Measurements from ENCODE around the gene IYD. TPM values are rescaled to one million over a fixed set of nuclear protein-coding genes. Genes with fewer than 3 reads are reported as not detected.

IYD gene
- polyA plus RNA-seq, 2 of the 4 experiments (the other 2 are of a cell fraction): 0.08 TPM; not detected in 1

- no peaks in the 10 kb centered on the region for H3K4me1 ChIP-seq
- CTCF ChIA-PET: no interaction called here
- ATAC-seq: no peak
Measured at GRCh38 chr6:150427843-150428242, 59.0 kb downstream of the IYD start.

GRCh38 chr6:150430815-150431214, 62.0 kb downstream of the IYD start:
- WGBS (ENCODE audit: missing lambda C conversion rate): 65% methylated on average over 8 of the region's 8 CpGs
- CTCF ChIA-PET: interaction anchor here (1.2 to 1.8 kb wide), 2 partner anchors 13 to 36 kb away, joined by 4 to 9 read pairs; no protein-coding TSS in a partner anchor
- POLR2A ChIA-PET: no interaction called here
- Histone ChIP-seq H3K9me3 (no peaks in the 10 kb centered on the region), H3K4me3 (no peak overlapping the region), H3K4me1 (no peaks in the 10 kb centered on the region), H3K27ac (no peak overlapping the region), H3K4me2 (no peak overlapping the region)
- FAIRE-seq (no peak), DNase-seq (ENCODE audit: low read depth in 1 of 2, low spot score in 1 of 2) (no peak), ATAC-seq (no peak)
- no peak for TF ChIP-seq REST (IDR thresholded peaks at IDR 0.05)
- no peak for TF ChIP-seq POLR2AphosphoS2 (conservative IDR thresholded peaks at IDR 0.05; ENCODE audit: low read length)
- no peak for TF ChIP-seq GATA3 (IDR thresholded peaks at IDR 0.05; ENCODE audit: borderline replicate concordance)
- TF ChIP-seq CHD2 (IDR thresholded peaks at IDR 0.05; ENCODE audit: low read length, partially characterized antibody): no peak
- TF ChIP-seq EP300 (IDR thresholded peaks at IDR 0.05): no peak
- no peak for TF ChIP-seq CTCF (IDR thresholded peaks at IDR 0.05)
- TF ChIP-seq EHMT2 (IDR thresholded peaks at IDR 0.05; ENCODE audit: low read depth): no peak
- TF ChIP-seq KDM5A (IDR thresholded peaks at IDR 0.05): no peak
- TF ChIP-seq NFE2L2 (conservative IDR thresholded peaks at IDR 0.05; ENCODE audit: low read length): no peak
- TF ChIP-seq RFX5 (IDR thresholded peaks at IDR 0.05): no peak
- TF ChIP-seq CBX2 (IDR thresholded peaks at IDR 0.05; ENCODE audit: borderline replicate concordance, low read depth): no peak

More at GRCh38 chr6:150427843-150428242, 59.0 kb downstream of the IYD start:
- no peaks in the 10 kb centered on the region for H3K9me3 ChIP-seq
- TF ChIP-seq SREBF2 (IDR thresholded peaks at IDR 0.05) (no peak), ZNF302 (CRISPR knock-in tag; IDR thresholded peaks at IDR 0.05) (no peak)
- POLR2A ChIA-PET: no interaction called here
- no peak overlapping the region for H3K27ac ChIP-seq
- 81% methylated on average over 2 of the region's 2 CpGs for WGBS (ENCODE audit: missing lambda C conversion rate)
- no peak overlapping the region for H3K4me2 ChIP-seq
- DNase-seq (ENCODE audit: low read depth in 1 of 2, low spot score in 1 of 2) (no peak), FAIRE-seq (no peak)
- H3K4me3 ChIP-seq: no peak overlapping the region

- CTCF ChIA-PET: no interaction called here
- ATAC-seq (no peak), DNase-seq (ENCODE audit: low read depth in 1 of 2, low spot score in 1 of 2) (no peak), FAIRE-seq (no peak)
- TF ChIP-seq CEBPB (IDR thresholded peaks at IDR 0.05): no peak
- no peak for TF ChIP-seq BHLHE40 (IDR thresholded peaks at IDR 0.05; ENCODE audit: low read depth, low read length)
- no peak for TF ChIP-seq ZSCAN20 (CRISPR knock-in tag; IDR thresholded peaks at IDR 0.05)
- no peaks in the 10 kb centered on the region; the same call in 2 of the 3 replicates for H3K9me3 ChIP-seq
- no peak overlapping the region for H3K4me2 ChIP-seq
- no peak overlapping the region for H3K27ac ChIP-seq
- no peak overlapping the region for H3K4me3 ChIP-seq
- POLR2A ChIA-PET: no interaction called here
- no peaks in the 10 kb centered on the region for H3K4me1 ChIP-seq
- WGBS (ENCODE audit: missing lambda C conversion rate): 61% methylated on average over 3 of the region's 3 CpGs
Measured at GRCh38 chr6:150435360-150435759, 66.5 kb downstream of the IYD start.

- no peak overlapping the region for H3K4me2 ChIP-seq
- FAIRE-seq (no peak), DNase-seq (ENCODE audit: low read depth in 1 of 2, low spot score in 1 of 2) (no peak), ATAC-seq (no peak)
- CTCF ChIA-PET: no interaction called here
- no peaks in the 10 kb centered on the region; the same call in 2 of the 3 replicates for H3K9me3 ChIP-seq
- no peaks in the 10 kb centered on the region for H3K4me1 ChIP-seq
- 61% methylated on average over 10 of the region's 10 CpGs for WGBS (ENCODE audit: missing lambda C conversion rate)
- no peak overlapping the region for H3K27ac ChIP-seq
- POLR2A ChIA-PET: no interaction called here
- no peak overlapping the region for H3K4me3 ChIP-seq
- TF ChIP-seq ZFP36 (IDR thresholded peaks at IDR 0.05; ENCODE audit: borderline replicate concordance, partially characterized antibody) (no peak), RNF2 (IDR thresholded peaks at IDR 0.05; ENCODE audit: borderline replicate concordance, low read depth) (no peak), FOSL2 (IDR thresholded peaks at IDR 0.05) (no peak), FOSL2 (CRISPR knock-in tag; IDR thresholded peaks at IDR 0.05) (no peak), CHD4 (IDR thresholded peaks at IDR 0.05; ENCODE audit: borderline replicate concordance) (no peak), NPAS2 (CRISPR knock-in tag; IDR thresholded peaks at IDR 0.05; ENCODE audit: borderline replicate concordance) (no peak), NR3C1 (IDR thresholded peaks at IDR 0.05) (no peak), RCOR1 (IDR thresholded peaks at IDR 0.05; ENCODE audit: low read depth, low read length) (no peak), HEYL (CRISPR knock-in tag; IDR thresholded peaks at IDR 0.05) (no peak), POLR2A (IDR thresholded peaks at IDR 0.05; ENCODE audit: low read length) (no peak), MAFK (IDR thresholded peaks at IDR 0.05; ENCODE audit: partially characterized antibody) (no peak), ZC3H11A (IDR thresholded peaks at IDR 0.05) (no peak), MAX (IDR thresholded peaks at IDR 0.05) (no peak), RFX5 (IDR thresholded peaks at IDR 0.05) (no peak), CBX8 (IDR thresholded peaks at IDR 0.05) (no peak)
Measured at GRCh38 chr6:150435832-150436231, 67.0 kb downstream of the IYD start.
